GM19193 (cell line): Measurements from ENCODE around the gene FBN3.

Source experiments
- POLR2A ChIP-seq: IDR thresholded peaks from 4 replicates; pipeline ENCODE4 v1.6.1; 2011; ENCODE audit not compliant: insufficient read depth, insufficient read length; ENCODE audit errors: extremely low read depth

The FBN3 gene

DNA sequence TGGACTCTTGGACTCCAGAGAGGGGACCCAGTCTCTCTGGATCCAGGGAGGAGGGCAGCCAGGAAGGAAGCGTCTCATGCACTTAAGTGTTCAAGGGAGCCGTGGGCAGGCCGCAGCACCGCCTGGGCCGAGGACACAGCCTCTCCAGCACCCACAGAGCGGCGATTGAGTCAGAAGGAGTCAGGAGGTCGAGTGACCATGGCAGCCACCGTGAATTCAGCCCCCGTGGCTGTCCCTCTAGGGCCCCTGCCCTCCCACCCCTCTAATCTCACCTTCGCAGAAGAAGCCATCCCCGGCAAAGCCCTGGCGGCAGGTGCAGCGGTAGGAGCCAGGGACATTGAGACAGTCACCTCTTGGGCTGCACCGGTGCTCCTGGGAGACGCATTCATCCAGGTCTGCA, 38.0 kb downstream of the FBN3 start:
- TF ChIP-seq POLR2A = no peak

DNA sequence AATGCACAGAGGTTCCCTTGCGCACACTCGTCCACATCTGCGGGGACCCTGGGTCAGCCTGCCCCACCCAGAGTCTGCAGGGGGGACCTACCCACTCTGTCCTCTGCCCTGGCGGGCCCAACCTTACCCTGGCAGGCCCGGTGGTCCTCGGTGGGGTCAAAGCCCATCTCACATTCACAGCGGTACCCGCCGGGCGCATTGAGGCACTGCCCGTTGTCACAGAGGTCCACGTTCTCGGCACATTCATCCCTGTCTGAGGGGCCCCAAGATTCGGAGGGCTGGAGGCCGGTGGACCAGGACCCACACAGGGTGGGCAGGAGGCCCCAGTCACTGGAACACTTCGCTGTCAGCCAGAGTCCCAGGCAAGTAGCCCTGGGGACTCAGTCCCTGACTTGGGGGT, 38.5 kb downstream of the FBN3 start:
- no peak for TF ChIP-seq POLR2A

DNA sequence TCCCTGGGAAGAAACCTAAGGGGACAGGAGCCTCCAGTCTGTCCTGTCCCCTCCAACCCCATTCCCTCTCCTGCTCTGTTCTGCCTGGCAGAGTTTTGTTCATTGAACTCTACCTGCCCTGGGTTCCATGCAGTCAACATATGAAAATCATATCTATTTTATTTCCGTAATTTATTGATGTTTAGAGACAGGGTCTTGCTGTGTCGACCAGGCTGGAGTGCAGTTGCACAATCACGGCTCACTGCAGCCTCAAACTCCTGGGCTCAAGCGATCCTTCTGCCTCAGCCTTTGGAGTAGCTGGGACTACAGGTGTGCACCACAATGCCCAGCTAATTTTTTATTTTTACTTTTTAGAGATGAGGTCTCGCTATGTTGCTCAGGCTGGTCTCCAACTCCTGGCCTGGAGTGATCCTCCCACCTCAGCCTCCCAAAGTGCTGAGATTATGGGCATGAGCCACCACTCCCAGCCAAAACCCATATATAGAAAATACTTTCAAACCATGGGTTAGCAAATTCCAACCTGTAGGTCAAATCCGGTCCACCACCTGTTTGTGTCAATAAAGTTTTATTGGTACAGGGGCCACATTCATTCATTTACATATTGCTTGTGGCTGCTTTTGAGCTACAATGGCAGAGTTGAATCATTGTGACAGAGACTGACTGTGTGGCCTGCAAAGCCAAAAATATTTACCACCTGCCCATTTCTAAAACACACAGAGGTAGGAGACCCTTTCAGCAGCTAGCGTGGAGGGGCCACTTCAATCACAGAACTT, 39.3 kb downstream of the FBN3 start:
- no peak for TF ChIP-seq POLR2A

DNA sequence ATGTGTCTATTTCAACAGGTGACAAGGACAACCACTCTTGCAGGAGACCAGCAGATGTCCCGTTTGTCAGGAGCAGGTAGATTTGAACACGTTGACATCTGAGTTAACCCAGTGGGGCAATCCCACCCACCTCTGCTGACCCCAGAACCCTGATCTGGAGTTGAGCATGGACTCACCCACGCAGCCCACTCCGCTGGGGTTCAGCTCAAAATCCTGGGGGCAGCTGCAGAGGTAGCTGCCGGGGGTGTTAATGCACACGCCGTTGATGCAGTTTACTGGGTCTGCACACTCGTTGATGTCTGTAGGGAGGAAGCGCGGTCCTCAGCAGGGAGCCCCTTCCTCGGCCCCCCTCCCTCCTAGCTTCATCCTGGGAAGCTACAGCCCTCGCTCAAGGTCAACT, 39.9 kb downstream of the FBN3 start:
- TF ChIP-seq POLR2A = no peak

DNA sequence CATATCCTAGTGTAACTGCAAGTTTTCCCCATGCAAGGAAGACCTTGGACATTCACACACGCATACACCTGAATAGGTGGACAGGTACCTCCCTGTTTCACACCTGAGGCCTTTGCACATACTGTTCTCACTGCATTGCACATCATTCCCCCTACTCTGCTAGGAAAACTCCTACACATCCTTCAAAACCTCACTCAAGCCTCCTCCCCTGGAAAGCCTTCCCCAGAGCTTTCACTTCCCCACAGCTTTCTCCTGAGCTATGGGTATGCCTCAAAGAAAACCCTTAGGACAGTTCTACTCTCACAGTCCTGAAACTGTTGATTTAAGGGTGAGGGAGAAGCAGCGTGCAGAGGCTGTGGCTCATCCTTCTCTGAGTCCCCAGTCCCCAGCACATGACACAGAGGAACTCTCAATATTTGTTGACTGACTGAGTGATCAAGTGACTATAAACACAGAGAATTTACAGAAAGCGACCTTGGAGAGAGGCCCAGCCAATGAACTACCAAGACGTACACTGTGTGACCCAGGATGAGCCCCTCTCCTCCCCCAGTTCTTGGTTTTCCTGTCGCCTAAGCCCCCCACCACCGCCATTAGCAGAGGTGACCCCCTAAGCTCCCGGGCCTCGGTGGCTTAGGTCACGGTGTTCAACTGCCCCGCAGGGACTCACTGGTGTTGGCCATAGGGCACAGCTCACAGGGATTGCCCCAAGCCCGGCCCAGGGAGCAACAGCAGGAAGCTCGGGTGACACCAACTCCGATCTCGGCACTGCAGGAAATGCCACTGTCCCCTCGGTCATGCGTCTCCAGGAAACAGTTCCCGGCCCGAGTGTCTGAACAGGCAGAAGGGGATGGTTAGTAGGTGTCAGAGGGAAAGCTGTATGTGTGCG, 40.6 kb downstream of the FBN3 start:
- no peak for TF ChIP-seq POLR2A

DNA sequence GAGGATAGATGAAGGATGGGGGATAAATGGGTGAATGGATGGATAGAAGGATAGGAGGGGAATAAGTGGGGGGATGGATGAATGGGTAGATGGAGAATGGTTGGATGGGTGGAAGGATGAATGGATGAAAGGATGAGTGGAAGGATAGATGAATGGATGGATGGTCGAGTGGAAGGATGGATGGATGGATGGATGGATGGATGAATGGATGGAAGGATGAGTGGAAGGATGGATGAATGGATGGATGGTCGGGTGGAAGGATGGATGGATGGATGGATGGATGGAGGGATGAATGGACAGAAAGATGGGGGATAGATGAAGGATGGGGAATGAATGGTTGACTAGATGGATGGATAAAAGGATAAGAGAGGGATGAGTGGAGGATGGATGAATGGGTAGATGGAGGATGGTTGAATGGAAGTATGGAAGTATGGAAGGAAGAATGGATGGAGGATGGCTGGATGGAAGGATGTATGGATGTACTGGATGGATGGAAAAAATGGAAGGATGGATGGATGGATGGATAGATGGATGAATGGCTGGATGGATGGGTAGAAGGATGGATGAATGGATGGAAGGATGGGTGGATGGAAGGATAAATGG, 42.0 kb downstream of the FBN3 start:
- no peak for TF ChIP-seq POLR2A

DNA sequence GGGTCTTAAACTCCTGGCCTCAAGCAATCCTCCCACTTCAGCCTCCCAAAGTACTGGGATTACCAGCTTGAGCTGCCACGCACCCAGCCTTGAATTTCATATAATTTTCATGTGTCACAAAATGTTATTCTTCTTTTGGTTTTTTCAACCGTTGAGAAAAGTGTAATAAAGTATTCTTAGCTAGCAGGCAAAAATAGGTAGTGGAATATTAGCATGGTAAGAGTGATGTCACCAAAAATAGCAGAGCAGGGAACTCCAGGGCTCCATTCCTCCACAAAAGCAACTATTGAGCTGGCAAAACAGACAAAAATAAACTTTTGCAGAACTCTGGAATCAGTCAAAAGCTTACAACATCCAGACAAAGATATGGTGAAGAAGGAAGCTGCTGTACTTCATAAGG, 43.9 kb downstream of the FBN3 start:
- no peak for TF ChIP-seq POLR2A

DNA sequence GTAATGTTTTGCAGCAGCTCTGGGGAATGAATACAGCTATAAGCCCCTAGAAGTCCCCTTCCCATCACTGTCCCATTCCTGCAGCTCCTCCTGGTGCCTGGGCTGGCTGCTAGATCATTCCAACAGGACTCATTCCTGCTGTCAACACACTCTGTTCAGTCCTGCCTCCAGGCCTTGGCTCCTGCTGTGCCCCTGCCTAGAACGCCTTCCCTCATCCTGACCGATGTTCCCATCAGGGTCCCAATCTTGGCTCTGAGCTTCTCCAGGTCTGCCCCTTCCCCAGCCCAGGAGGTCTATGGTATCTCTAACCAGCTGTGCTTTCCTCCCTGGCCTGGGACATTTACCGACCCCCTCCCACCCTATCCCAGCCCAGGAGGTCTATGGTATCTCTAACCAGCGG, 48.1 kb downstream of the FBN3 start:
- TF ChIP-seq POLR2A = no peak

DNA sequence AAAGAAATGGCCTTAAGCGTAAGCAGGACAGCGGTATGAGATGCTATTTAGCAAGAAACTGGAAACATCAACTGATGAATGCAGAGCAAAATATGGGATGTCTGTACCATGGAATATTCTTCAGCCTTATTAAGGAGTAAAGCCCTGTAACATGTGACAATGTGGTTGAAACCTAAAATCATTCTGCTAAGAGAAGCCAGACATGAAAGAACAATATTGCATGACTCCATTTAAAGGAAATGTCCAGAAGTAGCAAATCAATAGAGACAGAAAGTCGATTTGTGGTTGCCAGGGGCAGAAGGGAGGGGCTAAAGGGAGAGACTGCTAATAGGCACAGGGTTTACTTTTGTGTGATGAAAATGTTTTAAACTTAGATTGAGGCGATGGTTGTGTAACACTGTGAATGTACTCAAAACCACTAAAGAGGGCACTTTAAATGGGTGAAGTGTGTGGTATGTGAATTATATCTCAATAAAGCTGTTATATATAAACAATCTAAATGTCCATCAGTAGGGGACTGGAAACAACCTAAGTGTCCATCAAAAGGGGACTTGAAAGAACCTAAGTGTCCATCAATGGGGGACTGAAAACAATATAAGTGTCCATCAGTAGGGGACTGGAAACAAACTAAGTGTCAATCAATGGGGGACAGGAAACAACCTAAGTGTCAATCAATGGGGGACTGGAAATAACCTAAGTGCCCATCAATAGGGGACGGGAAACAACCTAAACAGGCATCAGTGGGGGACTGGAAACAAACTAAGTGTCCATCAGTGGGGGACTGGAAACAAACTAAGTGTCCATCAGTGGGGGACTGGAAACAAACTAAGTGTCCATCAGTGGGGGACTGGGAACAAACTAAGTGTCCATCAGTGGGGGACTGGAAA, 51.5 kb downstream of the FBN3 start:
- no peak for TF ChIP-seq POLR2A

DNA sequence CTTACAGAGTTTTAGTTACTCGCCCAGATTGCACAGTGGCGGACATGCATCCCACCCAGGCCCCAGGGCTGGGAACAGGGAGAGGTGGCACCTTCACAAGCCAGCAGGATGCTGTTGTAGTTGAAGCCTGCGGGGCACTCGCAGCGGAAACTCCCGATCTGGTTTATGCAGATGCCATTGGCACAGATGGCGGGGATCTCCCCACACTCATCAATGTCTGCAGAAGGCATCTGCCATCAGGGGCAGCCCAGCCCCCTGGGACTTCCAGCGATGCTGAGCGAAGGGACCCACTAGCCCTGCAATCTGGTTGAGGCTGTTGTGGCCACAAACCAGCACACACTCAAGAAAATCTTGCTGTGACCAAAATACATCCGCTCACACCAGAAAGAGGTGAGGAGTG, 52.2 kb downstream of the FBN3 start:
- TF ChIP-seq POLR2A = no peak

DNA sequence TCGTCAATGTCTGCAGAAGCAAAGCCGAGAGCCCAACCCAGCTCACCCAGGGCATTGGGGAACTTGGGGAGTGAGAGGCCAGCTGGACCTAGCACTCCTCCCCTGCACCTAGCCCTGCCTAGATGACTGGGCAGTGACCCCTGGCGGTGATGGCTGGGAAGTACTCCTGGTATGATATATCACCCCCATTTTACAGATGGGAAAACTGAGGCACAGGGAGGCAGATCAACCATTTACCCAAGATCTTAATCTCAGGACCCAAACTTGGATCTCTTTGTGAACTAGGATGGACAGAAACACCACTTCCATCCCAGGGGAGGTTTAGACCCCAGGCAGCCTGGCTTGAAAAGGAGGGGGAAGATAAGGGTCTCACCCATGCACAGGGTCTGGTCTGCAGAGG, 53.3 kb downstream of the FBN3 start:
- no peak for TF ChIP-seq POLR2A

DNA sequence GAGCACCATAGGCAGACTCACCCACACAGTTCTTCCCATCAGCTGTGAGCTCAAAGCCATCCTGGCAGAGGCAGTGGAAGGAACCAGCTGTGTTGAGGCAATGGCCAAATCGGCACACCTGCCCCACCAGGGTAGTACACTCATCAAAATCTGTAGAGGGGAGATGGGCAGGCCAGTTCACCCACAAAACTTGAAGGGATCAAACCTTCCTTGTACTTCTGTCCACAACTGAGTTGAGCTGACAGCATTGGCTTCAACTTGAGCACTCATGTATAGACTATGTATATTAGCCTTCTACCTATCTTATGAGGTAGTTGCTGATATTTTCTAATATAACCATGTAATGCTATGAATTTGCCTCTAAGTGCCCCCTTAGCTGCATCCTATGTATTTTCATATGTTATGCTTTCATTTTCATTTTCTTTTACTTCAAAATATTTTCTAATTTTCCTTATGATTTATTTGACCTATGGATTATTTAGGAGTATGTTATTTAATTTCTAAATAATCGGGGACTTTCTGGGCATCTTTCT, 54.0 kb downstream of the FBN3 start:
- TF ChIP-seq POLR2A = no peak

DNA sequence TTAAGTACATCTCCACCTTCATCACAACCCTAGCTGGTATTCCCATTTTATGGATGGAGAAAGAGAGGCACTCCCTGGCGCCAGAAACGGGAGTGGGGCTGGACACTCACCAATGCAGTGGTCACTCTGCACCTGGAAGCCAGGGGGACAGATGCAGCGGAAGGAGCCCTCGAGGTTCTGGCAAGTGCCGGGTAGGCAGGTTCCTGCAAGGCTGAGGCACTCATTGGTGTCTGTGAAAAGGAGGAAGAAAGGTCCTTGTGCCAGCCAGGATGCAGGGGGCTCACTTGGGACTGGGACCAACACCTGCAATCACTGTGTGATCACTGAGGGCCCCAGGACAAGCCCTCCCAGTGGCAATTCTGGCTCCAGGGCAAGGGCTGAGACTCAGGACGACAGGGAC, 55.1 kb downstream of the FBN3 start:
- TF ChIP-seq POLR2A = no peak

DNA sequence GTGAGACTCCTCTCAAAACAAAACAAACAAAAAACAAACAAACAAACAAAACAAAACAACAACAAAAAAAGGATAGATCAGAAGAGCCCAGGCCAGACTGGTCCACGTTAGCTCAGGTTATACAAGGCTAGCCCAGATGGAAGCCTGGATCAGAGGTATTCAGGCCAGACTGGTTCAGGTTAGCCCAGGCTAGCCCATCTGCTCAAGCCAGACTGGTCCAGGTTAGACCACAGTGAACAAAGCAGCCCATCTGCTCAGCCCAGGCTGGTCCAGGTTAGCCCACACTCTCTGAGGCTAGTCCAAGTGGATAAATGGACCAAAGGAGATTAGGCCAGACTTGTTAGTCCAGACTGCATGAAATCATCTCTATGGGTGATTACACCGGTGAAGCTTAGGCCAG, 55.7 kb downstream of the FBN3 start:
- TF ChIP-seq POLR2A = no peak
